Transverse colon (tissue), 3 donors: ENCODE measurements around the gene RHAG.

Experiments
- POLR2A ChIP-seq: fragments of 450-650 bp; IDR thresholded peaks from one replicate; pipeline ENCODE4 v1.6.1; 2016; ENCODE audit warnings: antibody characterized with exemption, mild to moderate bottlenecking, moderate library complexity
- TF ChIP-seq, protein P1 (sequence below), 5 experiments: fragments of 200-600 bp in 3 of 5; fragments of 450-650 bp in 2 of 5; sonication (generic) in 3 of 5; IDR thresholded peaks; 1 replicate in 2 of 5; 2 replicates in 3 of 5; pipeline ENCODE4 v1.5.1; 2016 to 2017; ENCODE audit warnings: antibody characterized with exemption in 5 of 5, inconsistent platforms in 3 of 5, mild to moderate bottlenecking in 2 of 5, moderate library complexity in 1 of 5

DNA sequence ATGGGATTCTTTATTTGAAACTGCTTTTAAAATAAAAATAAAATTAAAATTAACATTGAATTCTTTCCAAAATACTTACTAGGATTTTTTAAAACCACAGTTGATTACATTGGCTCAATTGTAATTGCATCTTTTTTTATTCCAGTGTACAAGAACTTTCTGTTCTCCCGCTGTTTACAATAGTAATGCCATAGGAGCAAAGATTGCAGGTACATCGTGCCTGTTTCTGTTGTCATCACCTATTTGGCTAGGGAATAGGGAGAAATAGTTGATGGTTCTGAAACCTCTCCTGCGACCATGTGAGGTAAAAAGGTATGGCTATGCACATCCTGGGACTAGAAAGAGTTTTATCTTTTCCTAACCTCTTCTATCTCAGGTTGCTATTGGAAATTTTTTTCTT lies 28.2 kb upstream of the RHAG start:
- TF ChIP-seq, protein P1, sequence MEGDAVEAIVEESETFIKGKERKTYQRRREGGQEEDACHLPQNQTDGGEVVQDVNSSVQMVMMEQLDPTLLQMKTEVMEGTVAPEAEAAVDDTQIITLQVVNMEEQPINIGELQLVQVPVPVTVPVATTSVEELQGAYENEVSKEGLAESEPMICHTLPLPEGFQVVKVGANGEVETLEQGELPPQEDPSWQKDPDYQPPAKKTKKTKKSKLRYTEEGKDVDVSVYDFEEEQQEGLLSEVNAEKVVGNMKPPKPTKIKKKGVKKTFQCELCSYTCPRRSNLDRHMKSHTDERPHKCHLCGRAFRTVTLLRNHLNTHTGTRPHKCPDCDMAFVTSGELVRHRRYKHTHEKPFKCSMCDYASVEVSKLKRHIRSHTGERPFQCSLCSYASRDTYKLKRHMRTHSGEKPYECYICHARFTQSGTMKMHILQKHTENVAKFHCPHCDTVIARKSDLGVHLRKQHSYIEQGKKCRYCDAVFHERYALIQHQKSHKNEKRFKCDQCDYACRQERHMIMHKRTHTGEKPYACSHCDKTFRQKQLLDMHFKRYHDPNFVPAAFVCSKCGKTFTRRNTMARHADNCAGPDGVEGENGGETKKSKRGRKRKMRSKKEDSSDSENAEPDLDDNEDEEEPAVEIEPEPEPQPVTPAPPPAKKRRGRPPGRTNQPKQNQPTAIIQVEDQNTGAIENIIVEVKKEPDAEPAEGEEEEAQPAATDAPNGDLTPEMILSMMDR (IDR thresholded peaks at IDR 0.05) = no peak
- no peak for TF ChIP-seq POLR2A
